Sciatic nerve (tissue), 2 donors: Measurements from ENCODE around the gene INPP5J. TPM values are rescaled to one million over a fixed set of nuclear protein-coding genes. Genes with fewer than 3 reads are reported as not detected.
"Not testable (repeated sequence)": the region's sequence is repeated elsewhere in the genome, so short reads cannot be mapped to it uniquely, and the experiment has no call there.

Experiments
- ATAC-seq: fragments of 200-7000 bp; cut with Tn5 transposase; one replicate; pipeline ENCODE4 v1.9.1; 2020; ENCODE audit warnings: mild to moderate bottlenecking, moderate library complexity
- DNase-seq: peaks from one replicate; pipeline ENCODE4 v3.0.0-alpha.2; 2020; ENCODE audit warnings: low spot score
- intact Hi-C: fragments of 100-400 bp; cut with DNase I; formaldehyde crosslinking; loops from one replicate; pipeline ENCODE4 v1.14.2; 2022
- microRNA-seq: library from miRNA; unstranded; fragments of <30 nt; microRNA quantifications from one replicate; pipeline ENCODE4 v1.2.0, GENCODE V29; 2020
- total RNA-seq: library from RNA; stranded (reverse); fragmentation: NEBNext Ultra II Directional; extraction: Animal tissue kit (Norgen Biotek cat#: 25700); gene quantifications from one replicate; pipeline ENCODE4 v1.2.1, GENCODE V29; 2021
- donor health status: DM: no; HTN: no; CAD: no.
- donor health status: DM: no; HTN: no; CAD: no.

The INPP5J gene
- total RNA-seq, 1 donor from 2014 or later, result 1.9 TPM

DNA sequence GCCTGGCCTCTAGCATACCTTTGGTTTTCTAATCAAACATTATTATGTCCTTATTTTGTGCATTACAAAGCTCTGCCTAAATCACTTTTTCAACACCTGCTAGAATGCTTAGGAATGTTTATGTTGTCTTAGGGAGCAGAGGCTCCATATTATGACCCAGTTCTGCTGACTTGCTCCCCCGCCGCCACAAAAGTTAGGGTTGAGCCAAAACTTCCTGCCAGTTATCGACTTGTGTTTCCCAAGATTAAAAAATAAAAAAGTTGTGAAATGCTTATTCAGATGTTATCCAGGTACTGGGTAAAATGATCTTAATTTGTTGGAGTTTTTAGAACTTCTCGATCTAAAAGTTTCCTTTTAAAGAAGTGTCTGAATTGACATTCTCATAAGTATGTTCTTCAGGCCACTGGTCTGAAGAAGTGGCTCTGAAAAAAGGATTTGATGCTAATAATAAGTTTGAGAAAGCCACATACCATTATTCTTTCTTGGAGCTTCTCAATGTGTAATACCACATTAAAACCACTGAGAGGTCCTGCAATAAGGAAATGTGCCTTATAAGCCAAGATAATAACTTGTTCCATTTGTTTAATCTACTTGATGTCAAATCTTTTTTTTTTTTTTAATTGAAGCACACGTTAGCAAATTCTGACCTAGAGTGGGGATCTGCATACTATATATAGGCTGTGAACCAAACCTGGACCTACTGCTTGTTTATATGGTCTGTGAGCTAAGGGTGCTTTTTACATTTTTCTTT lies 39.4 kb downstream of the INPP5J start:
- ATAC-seq (no peak), DNase-seq (no peak)
- intact Hi-C loops, result no loop called here

DNA sequence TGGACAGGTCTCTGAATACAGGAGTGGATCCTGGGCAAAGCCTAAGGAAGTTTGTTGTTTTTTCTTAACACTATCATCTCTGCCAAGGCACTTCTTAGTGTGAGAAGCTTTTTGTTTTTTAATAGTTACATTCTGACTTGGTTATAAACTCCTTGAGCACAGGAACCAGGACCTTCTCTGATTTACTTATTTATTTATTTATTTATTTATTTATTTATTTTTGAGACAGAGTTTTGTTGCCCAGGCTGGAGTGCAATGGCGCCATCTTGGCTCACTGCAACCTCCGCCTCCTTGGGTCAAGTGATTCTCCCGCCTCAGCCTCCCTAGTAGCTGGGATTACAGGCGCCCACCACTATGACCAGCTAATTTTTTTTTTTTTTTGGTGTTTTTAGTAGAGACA lies 48.2 kb downstream of the INPP5J start:
- intact Hi-C loops, result no loop called here
- DNase-seq (no peak), ATAC-seq (no peak)

DNA sequence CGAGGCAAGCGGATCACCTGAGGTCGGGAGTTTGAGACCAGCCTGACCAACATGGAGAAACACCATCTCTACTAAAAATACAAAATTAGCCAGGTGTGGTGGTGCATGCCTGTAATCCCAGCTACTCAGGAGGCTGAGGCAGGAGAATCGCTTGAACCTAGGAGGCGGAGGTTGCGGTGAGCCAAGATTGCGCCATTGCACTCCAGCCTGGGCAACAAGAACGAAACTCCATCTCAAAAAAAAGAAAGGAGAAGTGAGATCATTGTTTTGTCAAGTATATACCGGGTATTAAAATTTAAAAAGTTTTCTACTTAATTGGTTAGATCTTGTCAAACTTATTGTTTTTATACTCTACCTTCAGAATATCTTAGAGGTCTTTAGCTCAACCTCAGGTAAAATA lies 49.0 kb downstream of the INPP5J start:
- ATAC-seq, DNase-seq, intact Hi-C loops: not testable (repeated sequence)

DNA sequence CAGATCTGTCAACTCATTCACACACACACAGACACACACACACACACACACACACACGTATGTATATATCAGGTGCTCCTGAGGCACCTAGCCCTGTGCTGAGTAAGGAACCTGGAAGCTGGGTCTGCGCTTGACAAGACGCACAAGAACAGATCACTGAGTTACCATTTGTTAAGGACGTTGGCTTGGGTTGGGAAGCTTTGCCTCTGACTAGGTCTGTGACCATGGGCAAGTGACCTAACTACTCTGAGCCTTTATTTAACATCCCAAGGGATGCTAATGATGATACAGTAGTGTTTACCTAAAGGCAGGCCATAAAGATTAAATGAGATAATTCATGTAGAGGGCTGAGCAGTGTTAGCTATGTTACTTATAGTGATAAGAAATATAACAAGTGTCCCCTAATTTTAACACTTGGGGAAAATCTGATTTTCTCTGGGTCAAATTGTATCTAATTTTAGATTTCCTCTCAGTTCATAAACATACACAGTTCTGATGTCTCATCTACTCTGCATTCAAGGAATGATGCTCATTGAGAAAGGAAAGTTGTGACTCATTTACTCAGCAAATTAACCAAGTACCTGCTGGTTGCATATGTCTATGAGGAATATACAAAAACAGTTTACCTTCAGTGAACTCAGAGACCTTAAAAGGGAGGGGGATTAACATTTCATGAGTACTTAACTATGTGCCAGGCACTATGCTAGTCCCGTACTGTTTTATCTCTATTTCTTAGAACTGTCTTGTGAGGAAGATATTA lies 50.8 kb downstream of the INPP5J start:
- DNase-seq (no peak), ATAC-seq (no peak)
- intact Hi-C loops, result no loop called here

DNA sequence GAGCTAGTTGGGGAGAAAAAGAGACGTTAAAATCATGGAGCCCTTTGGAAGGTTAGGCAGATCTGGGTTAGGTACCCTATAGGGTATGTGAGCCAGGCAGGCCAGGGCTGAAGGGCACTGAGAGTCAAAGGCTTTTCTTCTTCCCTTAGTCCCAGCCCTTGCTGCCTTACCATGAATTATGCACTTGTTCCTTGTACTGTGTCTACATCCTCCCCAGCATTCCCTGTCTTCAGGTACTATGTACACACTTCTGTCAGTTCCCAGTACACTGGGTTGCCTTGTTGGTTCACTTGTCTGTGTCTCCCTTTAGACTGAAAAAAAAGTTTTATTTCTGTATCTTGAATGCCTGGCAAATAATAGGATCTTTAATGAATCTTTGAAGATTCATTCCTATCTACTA lies 54.2 kb downstream of the INPP5J start:
- ATAC-seq (no peak), DNase-seq (no peak)
- intact Hi-C loops, result no loop called here

DNA sequence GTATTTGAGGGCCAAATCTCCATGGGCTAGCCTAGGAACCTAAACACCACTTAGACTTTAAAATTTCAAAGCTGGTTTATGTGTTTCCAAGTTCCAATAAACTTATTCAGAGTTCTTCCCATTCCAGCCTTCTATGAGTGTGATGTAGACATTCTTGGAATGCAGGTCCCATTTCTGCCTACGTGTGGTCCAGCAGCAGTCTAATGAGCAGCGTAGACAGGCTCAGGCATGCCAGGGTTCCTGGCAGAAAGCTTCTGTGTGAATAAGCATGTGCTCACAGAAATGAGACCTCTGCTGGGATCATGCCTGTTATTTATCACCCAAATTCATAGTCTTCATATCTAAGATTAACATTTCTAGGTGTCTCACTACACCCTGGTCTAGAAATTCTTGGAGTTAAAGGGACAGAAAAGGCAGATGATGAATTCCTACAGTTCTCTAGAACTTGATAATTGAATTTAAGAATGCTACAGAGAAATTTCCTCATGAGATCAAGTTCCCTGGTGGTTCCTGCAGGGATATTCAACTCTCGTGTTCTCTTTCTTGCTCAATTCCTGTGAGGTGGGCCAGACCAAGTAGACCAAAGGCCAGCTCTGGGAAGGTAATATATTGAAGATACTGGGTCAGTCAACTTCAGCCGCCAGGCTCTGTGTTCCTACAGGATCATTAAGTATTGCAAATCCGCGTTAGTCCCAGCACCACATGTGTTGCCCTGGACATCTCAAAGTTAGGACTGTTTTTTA lies 54.8 kb downstream of the INPP5J start:
- ATAC-seq (no peak), DNase-seq (no peak)
- intact Hi-C loops, result no loop called here

DNA sequence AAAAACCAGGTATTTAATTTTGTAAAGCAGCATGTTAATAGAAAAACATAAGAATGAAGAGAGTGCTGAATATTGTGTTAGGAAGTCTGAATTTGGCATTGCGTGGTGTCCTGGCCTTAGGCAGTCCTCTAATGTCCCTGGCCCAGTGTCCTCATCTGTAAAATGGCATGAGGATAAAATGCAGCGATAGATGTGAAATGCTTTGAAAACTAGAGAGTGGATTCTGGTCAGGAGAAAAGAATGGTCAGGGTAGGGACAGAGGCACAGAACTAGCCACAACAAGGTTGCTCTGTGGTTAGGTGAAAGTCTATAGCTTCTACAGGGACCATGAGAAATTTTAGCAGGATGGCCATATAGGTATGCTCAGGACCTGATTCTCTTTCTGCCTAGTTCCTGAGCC lies 56.1 kb downstream of the INPP5J start:
- ATAC-seq, result no peak
- intact Hi-C loops, result no loop called here
- DNase-seq, result no peak

DNA sequence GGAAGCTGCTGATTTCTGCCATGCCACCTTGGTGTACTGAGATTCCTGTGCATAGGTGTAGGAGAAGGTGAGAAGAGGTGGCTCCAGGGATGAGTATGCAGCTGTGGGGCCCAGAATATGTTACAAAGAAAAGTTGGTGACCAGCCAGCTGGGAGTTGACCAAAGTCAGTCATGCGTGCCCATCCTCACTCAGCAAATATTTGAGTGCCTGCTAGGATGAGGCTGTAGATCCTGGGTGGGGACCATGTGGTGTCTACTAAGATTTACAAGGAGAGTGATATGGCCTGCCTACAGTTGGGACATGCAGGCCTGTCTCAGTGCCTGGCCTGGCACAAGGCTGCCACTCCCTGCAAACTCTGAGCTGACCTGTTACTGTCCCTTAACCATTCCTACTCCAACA lies 56.6 kb downstream of the INPP5J start:
- ATAC-seq, result peak; percentile 49
- DNase-seq, result no peak
- intact Hi-C loops, result no loop called here

DNA sequence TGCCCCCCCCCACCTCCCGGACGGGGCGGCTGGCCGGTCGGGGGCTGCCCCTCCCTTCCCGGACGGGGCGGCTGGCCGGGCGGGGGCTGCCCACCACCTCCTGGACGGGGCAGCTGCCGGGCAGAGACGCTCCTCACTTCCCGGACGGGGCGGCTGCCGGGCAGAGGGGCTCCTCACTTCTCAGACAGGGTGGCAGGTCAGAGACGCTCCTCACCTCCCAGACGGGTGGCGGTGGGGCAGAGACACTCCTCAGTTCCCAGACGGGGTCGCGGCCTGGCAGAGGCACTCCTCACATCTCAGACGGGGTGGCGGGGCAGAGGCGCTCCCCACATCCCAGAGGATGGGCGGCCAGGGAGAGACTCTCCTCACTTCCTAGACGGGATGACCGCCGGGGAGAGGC lies 61.2 kb downstream of the INPP5J start:
- DNase-seq, result no peak
- intact Hi-C loops, result no loop called here
- ATAC-seq, result no peak

Small RNAs within 50 kb of the gene (microRNA-seq; reads per million reads assigned to microRNA genes)
- gene MIR3928, result 2.9 reads per million

Other genes starting within 250 kb of the INPP5J start
- 29.5 TPM for gene MORC2, start 154.2 kb upstream of the INPP5J start, total RNA-seq
- gene TUG1, start 153.7 kb upstream of the INPP5J start, total RNA-seq, result 95.7 TPM
- 283 TPM for gene SMTN, start 41.6 kb upstream of the INPP5J start, total RNA-seq
- 159 TPM for gene SELENOM, start 15.4 kb upstream of the INPP5J start, total RNA-seq
- not detected for gene PLA2G3, start 17.5 kb downstream of the INPP5J start, total RNA-seq
- gene RNF185, start 37.2 kb downstream of the INPP5J start, total RNA-seq, result 33.8 TPM
- gene LIMK2, start 89.3 kb downstream of the INPP5J start, total RNA-seq, result 64.2 TPM
- gene PIK3IP1, start 169.5 kb downstream of the INPP5J start, total RNA-seq, result 58.5 TPM
- 20.3 TPM for gene PATZ1, start 223.4 kb downstream of the INPP5J start, total RNA-seq